Measurements from ENCODE around the gene DPYSL5. TPM values are rescaled to one million over a fixed set of nuclear protein-coding genes. Genes with fewer than 3 reads are reported as not detected.

Gene DPYSL5
- total RNA-seq, 1 experiment from 2014 or later: not detected

- no peak for DNase-seq
- TF ChIP-seq EZH2 (IDR thresholded peaks at IDR 0.05; ENCODE audit: low read length, unreplicated experiment) (no peak), EZH2phosphoT487 (IDR thresholded peaks at IDR 0.05; ENCODE audit: borderline replicate concordance, low read length) (no peak), CTCF (conservative IDR thresholded peaks at IDR 0.05; ENCODE audit: low read depth, low read length) (no peak)
- Histone ChIP-seq H3K9me2 (replicated peaks; ENCODE audit: low read length) (no peaks in the 10 kb centered on the region), H3K4me1 (ENCODE audit: insufficient read depth, low read length) (peaks cover 13% of the 10 kb centered on the region), H3K4me3 (ENCODE audit: low read length) (no peak overlapping the region), H3K36me3 (ENCODE audit: low read depth, low read length) (no peaks in the 10 kb centered on the region), H3K4me2 (ENCODE audit: low read length) (no peak overlapping the region), H3K27ac (ENCODE audit: low read length) (no peak overlapping the region), H3F3A (ENCODE audit: low read length, unreplicated experiment) (peaks cover 3% of the 10 kb centered on the region), H3K27me3 (ENCODE audit: low read length) (no peaks in the 10 kb centered on the region), H2AFZ (ENCODE audit: low read length) (no peak overlapping the region), H3K9ac (ENCODE audit: low read length) (no peak overlapping the region), H4K20me1 (ENCODE audit: low read length) (no peaks in the 10 kb centered on the region), H3K9me3 (ENCODE audit: low read length) (no peaks in the 10 kb centered on the region), H3K79me2 (ENCODE audit: low read length) (no peaks in the 10 kb centered on the region)
- ChIA-PET CTCF (no interaction called here), POLR2A (ENCODE audit: unreplicated experiment) (no interaction called here)
- ATAC-seq: no peak
- intact Hi-C loops (cut with micrococcal nuclease): no loop called here
- BruUV-seq (replicated peaks): no TSS peak
These were observed 37.9 kb upstream of the DPYSL5 start for GRCh38 chr2:26809876-26810577.

DNA sequence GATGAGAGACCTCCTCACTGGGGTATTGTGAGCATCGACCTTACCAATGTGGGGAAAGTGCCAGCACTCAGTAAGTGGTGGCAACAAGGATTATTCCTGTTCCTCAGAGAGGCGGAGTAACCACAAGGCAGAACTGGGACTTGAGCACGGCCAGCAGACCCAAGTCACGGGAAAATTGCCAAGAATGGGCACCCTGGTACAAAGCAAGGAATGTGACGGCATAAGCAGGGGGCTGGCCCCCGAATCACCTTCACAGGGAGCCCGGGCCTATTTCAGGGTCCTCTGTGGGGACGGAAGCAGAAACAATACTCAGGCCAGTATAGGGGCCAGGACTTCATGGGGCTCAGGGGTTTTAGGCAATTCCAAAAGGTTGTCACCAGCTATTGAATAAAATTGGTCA lies 36.7 kb upstream of the DPYSL5 start:
- intact Hi-C loops (cut with micrococcal nuclease): no loop called here
- Histone ChIP-seq H3K9me2 (replicated peaks; ENCODE audit: low read length) (no peaks in the 10 kb centered on the region), H3K27me3 (ENCODE audit: low read length) (no peaks in the 10 kb centered on the region), H3K9ac (ENCODE audit: low read length) (no peak overlapping the region), H3K9me3 (ENCODE audit: low read length) (no peaks in the 10 kb centered on the region), H3K4me1 (ENCODE audit: insufficient read depth, low read length) (0 out of 2 replicates have a peak, but pooled peaks cover 3% of the 10 kb centered on the region), H4K20me1 (ENCODE audit: low read length) (no peaks in the 10 kb centered on the region), H2AFZ (ENCODE audit: low read length) (no peak overlapping the region), H3F3A (ENCODE audit: low read length, unreplicated experiment) (no peaks in the 10 kb centered on the region), H3K36me3 (ENCODE audit: low read depth, low read length) (no peaks in the 10 kb centered on the region), H3K4me2 (ENCODE audit: low read length) (no peak overlapping the region), H3K4me3 (ENCODE audit: low read length) (no peak overlapping the region), H3K27ac (ENCODE audit: low read length) (no peak overlapping the region), H3K79me2 (ENCODE audit: low read length) (no peaks in the 10 kb centered on the region)
- BruUV-seq (replicated peaks): no TSS peak
- TF ChIP-seq EZH2phosphoT487 (IDR thresholded peaks at IDR 0.05; ENCODE audit: borderline replicate concordance, low read length): no peak
- no peak for TF ChIP-seq EZH2 (IDR thresholded peaks at IDR 0.05; ENCODE audit: low read length, unreplicated experiment)
- ChIA-PET CTCF (no interaction called here), POLR2A (ENCODE audit: unreplicated experiment) (no interaction called here)
- ATAC-seq: no peak
- DNase-seq: no peak

- no peaks in the 10 kb centered on the region for H4K20me1 ChIP-seq (ENCODE audit: low read length)
- H3K27me3 ChIP-seq (ENCODE audit: low read length): no peaks in the 10 kb centered on the region
- H2AFZ ChIP-seq (ENCODE audit: low read length): no peak overlapping the region
- no peak overlapping the region for H3K9ac ChIP-seq (ENCODE audit: low read length)
- no peaks in the 10 kb centered on the region for H3K79me2 ChIP-seq (ENCODE audit: low read length)
- CTCF ChIA-PET: no interaction called here
- no TSS peak for BruUV-seq (replicated peaks)
- POLR2A ChIA-PET (ENCODE audit: unreplicated experiment): no interaction called here
- H3K4me2 ChIP-seq (ENCODE audit: low read length): no peak overlapping the region
- no peaks in the 10 kb centered on the region for H3K9me3 ChIP-seq (ENCODE audit: low read length)
- ATAC-seq (no peak), DNase-seq (no peak)
- TF ChIP-seq CTCF (conservative IDR thresholded peaks at IDR 0.05; ENCODE audit: low read depth, low read length): no peak
- TF ChIP-seq EZH2phosphoT487 (IDR thresholded peaks at IDR 0.05; ENCODE audit: borderline replicate concordance, low read length): no peak
- TF ChIP-seq EZH2 (IDR thresholded peaks at IDR 0.05; ENCODE audit: low read length, unreplicated experiment): no peak
- no peak overlapping the region for H3K27ac ChIP-seq (ENCODE audit: low read length)
- H3F3A ChIP-seq (ENCODE audit: low read length, unreplicated experiment): no peaks in the 10 kb centered on the region
- intact Hi-C loops (cut with micrococcal nuclease): no loop called here
- no peaks in the 10 kb centered on the region for H3K36me3 ChIP-seq (ENCODE audit: low read depth, low read length)
- no peak overlapping the region for H3K4me3 ChIP-seq (ENCODE audit: low read length)
- no peaks in the 10 kb centered on the region for H3K4me1 ChIP-seq (ENCODE audit: insufficient read depth, low read length)
- no peaks in the 10 kb centered on the region for H3K9me2 ChIP-seq (replicated peaks; ENCODE audit: low read length)
These were observed 35.9 kb upstream of the DPYSL5 start for GRCh38 chr2:26811791-26812694.
